Panc1 (cell line): ENCODE data around the gene DISP1. TPM values are rescaled to one million over a fixed set of nuclear protein-coding genes. Genes with fewer than 3 reads are reported as not detected.

ENCODE experiments used
- ATAC-seq: fragments of 200-7000 bp; cut with Tn5 transposase; 2 replicates; pipeline ENCODE4 v1.9.1; 2020; ENCODE audit warnings: mild to moderate bottlenecking, moderate library complexity
- BruUV-seq: library from RNA; stranded (reverse); fragments of 400-500 nt; replicated peaks from 2 replicates; lab custom pipeline; 2021; lab: Mats Ljungman, UMichigan
- CTCF ChIA-PET: fragments of 300-600 bp; sonication (Branson Sonifier 250); formaldehyde crosslinking; loops from one replicate; lab custom pipeline; 2022; ENCODE audit warnings: antibody characterized with exemption; lab: Charles Lee
- POLR2A ChIA-PET: fragments of 300-600 bp; sonication (Branson Sonifier 250); formaldehyde crosslinking; loops from one replicate; lab custom pipeline; 2022; ENCODE audit warnings: antibody characterized with exemption; lab: Charles Lee
- DNase-seq: peaks from one replicate; pipeline ENCODE4 v3.0.0-alpha.2; 2010; ENCODE audit warnings: low read depth, low spot score
- H3K27ac ChIP-seq: 2 replicates; pipeline ENCODE4 v1.5.1; 2011; ENCODE audit warnings: mild to moderate bottlenecking, low read length, inconsistent platforms
- H3K27me3 ChIP-seq: fragments of 200-500 bp; sonication (Bioruptor generic); 2 replicates; pipeline ENCODE4 v1.6.0; 2014; ENCODE audit warnings: low read length, inconsistent platforms; ENCODE audit not compliant: control insufficient read depth, insufficient read depth
- H3K36me3 ChIP-seq: fragments of 200-500 bp; sonication (Bioruptor generic); 2 replicates; pipeline ENCODE4 v1.5.1; 2014; ENCODE audit warnings: inconsistent platforms, mild to moderate bottlenecking, low read length, moderate library complexity; ENCODE audit not compliant: control insufficient read depth, insufficient read depth
- H3K4me1 ChIP-seq: 2 replicates; pipeline ENCODE4 v1.5.1; 2011; ENCODE audit warnings: inconsistent platforms, mild to moderate bottlenecking, low read length, moderate library complexity; ENCODE audit not compliant: control insufficient read depth, insufficient read depth
- H3K4me3 ChIP-seq, 2 experiments: 2 replicates each; pipeline ENCODE4 v1.5.1; 2011 to 2012; ENCODE audit warnings: low read depth in 2 of 2, low read length in 2 of 2, mild to moderate bottlenecking in 2 of 2, inconsistent platforms in 1 of 2, moderate library complexity in 1 of 2
- H3K9me3 ChIP-seq: fragments of 200-500 bp; sonication (Bioruptor generic); 2 replicates; pipeline ENCODE4 v1.5.1; 2014; ENCODE audit warnings: low read depth, mild to moderate bottlenecking, inconsistent platforms, low read length, moderate library complexity; ENCODE audit not compliant: control insufficient read depth, insufficient read depth
- POLR2AphosphoS5 ChIP-seq: IDR thresholded peaks from 2 replicates; pipeline ENCODE4 v1.6.1; 2012; ENCODE audit warnings: mild to moderate bottlenecking, low read depth, low read length, moderate library complexity
- REST ChIP-seq, 2 experiments: IDR thresholded peaks; 2 replicates each; pipeline ENCODE4 v1.6.1; 2011 to 2012; ENCODE audit warnings: low read depth in 2 of 2, control low read depth in 1 of 2, low read length in 1 of 2, mild to moderate bottlenecking in 1 of 2, moderate library complexity in 1 of 2; ENCODE audit not compliant: insufficient read depth in 1 of 2
- SIN3A ChIP-seq: IDR thresholded peaks from 2 replicates; pipeline ENCODE4 v1.6.1; 2012; ENCODE audit warnings: low read depth, mild to moderate bottlenecking, low read length, moderate library complexity, borderline replicate concordance; ENCODE audit not compliant: insufficient read depth
- TCF7L2 ChIP-seq: IDR thresholded peaks from 2 replicates; pipeline ENCODE4 v1.6.1; 2011; ENCODE audit warnings: mild to moderate bottlenecking, low read depth, low read length, inconsistent platforms
- in situ Hi-C: cut with HindIII; loops from 2 replicates; pipeline ENCODE4 v1.10.0; 2016; ENCODE audit warnings: low sequenced_read_pairs, low pct_unique_long_range_greater_than_20kb
- intact Hi-C: fragments of 100-400 bp; cut with micrococcal nuclease; formaldehyde crosslinking; loops from one replicate; pipeline ENCODE4 v1.10.0; 2022; ENCODE audit not compliant: unreplicated experiment
- total RNA-seq: library from RNA; stranded (reverse); gene quantifications from one replicate; pipeline ENCODE4 v1.2.1, GENCODE V29; 2021; ENCODE audit not compliant: unreplicated experiment
- TF ChIP-seq, protein P1 (sequence below): fragments of 450-650 bp; IDR thresholded peaks from 2 replicates; pipeline ENCODE4 v1.5.1; 2017; ENCODE audit warnings: mild to moderate bottlenecking

Gene DISP1
- total RNA-seq, 1 experiment from 2014 or later, result 4.2 TPM

DNA sequence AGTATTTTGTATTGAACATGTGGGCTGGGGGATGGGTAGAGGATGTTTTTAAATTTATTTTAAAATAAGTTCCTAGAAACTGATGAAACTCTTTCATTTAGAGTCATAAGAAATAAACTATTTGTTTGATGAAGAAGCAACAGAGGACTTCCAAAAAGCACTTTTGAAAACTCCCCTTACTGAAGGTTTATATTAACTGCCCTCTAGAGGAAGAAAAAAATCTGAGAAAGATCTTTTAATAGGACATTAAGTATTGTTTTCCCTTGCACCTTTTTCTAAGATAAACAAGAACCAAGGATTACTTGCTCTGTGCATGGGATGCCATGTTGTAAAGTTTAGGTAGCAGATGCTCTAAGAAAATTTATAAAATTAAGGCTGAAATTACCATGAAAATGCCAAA is 14.1 kb downstream of the DISP1 start:
- in situ Hi-C loops (no loop called here), intact Hi-C loops (no loop called here)
- ChIA-PET POLR2A (no interaction called here), CTCF (no interaction called here)
- Histone ChIP-seq H3K36me3 (no peaks in the 10 kb centered on the region), H3K4me1 (peaks cover 6% of the 10 kb centered on the region; the same call in 1 of the 2 replicates), H3K27me3 (no peaks in the 10 kb centered on the region), H3K4me3 (no peak overlapping the region), H3K27ac (no peak overlapping the region), H3K9me3 (no peaks in the 10 kb centered on the region)
- BruUV-seq, result no TSS peak
- DNase-seq, result no peak
- no peak for ATAC-seq
- TF ChIP-seq REST (IDR thresholded peaks at IDR 0.05; ENCODE audit: insufficient read depth in 1 of 2, low read depth in 2 of 2, low read length in 1 of 2) (no peak), SIN3A (no peak), TCF7L2 (no peak), POLR2AphosphoS5 (no peak)
- TF ChIP-seq, protein P1, sequence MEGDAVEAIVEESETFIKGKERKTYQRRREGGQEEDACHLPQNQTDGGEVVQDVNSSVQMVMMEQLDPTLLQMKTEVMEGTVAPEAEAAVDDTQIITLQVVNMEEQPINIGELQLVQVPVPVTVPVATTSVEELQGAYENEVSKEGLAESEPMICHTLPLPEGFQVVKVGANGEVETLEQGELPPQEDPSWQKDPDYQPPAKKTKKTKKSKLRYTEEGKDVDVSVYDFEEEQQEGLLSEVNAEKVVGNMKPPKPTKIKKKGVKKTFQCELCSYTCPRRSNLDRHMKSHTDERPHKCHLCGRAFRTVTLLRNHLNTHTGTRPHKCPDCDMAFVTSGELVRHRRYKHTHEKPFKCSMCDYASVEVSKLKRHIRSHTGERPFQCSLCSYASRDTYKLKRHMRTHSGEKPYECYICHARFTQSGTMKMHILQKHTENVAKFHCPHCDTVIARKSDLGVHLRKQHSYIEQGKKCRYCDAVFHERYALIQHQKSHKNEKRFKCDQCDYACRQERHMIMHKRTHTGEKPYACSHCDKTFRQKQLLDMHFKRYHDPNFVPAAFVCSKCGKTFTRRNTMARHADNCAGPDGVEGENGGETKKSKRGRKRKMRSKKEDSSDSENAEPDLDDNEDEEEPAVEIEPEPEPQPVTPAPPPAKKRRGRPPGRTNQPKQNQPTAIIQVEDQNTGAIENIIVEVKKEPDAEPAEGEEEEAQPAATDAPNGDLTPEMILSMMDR, result peak; percentile 43; the same call in 1 of the 2 replicates

DNA sequence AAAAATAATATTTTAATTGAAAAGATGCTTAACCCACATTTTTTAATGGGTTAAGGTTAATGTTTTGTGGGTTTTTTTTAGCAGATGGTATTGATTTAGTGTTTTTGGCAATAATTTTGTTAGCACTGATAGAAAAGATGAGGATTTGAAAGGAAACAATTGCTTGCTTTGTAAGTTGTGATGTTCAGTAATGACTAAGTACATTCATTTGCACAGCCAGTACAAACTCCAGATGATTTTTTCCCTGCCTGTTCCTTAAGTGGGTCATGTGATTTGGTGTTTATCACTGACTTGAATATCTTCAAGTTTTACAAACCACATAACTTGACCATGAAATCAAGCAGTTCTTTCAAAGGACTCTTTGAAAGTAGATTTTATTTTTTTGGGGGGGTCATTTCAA is 15.0 kb downstream of the DISP1 start:
- ChIA-PET CTCF (no interaction called here), POLR2A (no interaction called here)
- no peaks in the 10 kb centered on the region for H3K36me3 ChIP-seq
- DNase-seq, result no peak
- intact Hi-C loops (no loop called here), in situ Hi-C loops (no loop called here)
- ATAC-seq, result no peak
- BruUV-seq, result no TSS peak
- no peaks in the 10 kb centered on the region; the same call in 1 of the 2 replicates for H3K9me3 ChIP-seq
- H3K4me1 ChIP-seq, result no peaks in the 10 kb centered on the region
- TF ChIP-seq REST (IDR thresholded peaks at IDR 0.05; ENCODE audit: insufficient read depth in 1 of 2, low read depth in 2 of 2, low read length in 1 of 2) (no peak), SIN3A (no peak), TCF7L2 (no peak), POLR2AphosphoS5 (no peak)
- TF ChIP-seq, protein P1, result no peak
- H3K27me3 ChIP-seq, result no peaks in the 10 kb centered on the region
- no peak overlapping the region for H3K27ac ChIP-seq
- no peak overlapping the region for H3K4me3 ChIP-seq
